HepG2 (cell line): Measurements from ENCODE around the gene DNAJA2. TPM values are rescaled to one million over a fixed set of nuclear protein-coding genes. Genes with fewer than 3 reads are reported as not detected.

Source experiments
- AGO1 ChIP-seq: fragments of 200-400 bp; formaldehyde crosslinking; IDR thresholded peaks from 2 replicates; pipeline ENCODE4 v1.6.1; 2017; ENCODE audit warnings: mild to moderate bottlenecking, low read depth, low read length, moderate library complexity; ENCODE audit not compliant: poor library complexity, severe bottlenecking
- AKAP8 ChIP-seq: sonication (generic); formaldehyde crosslinking; IDR thresholded peaks from 2 replicates; pipeline ENCODE4 v1.5.1; 2020; ENCODE audit warnings: mild to moderate bottlenecking, missing genetic modification reagents
- ARNT2 ChIP-seq: sonication (generic); formaldehyde crosslinking; IDR thresholded peaks from 2 replicates; pipeline ENCODE4 v1.8.0; 2022; ENCODE audit warnings: mild to moderate bottlenecking, low read depth, missing genetic modification reagents, moderate library complexity
- BCL3 ChIP-seq: sonication (generic); formaldehyde crosslinking; IDR thresholded peaks from 2 replicates; pipeline ENCODE4 v1.5.1; 2020; ENCODE audit warnings: mild to moderate bottlenecking, missing genetic modification reagents, moderate library complexity
- CENPX ChIP-seq: sonication (generic); formaldehyde crosslinking; IDR thresholded peaks from 2 replicates; pipeline ENCODE4 v1.9.0; 2021; ENCODE audit warnings: mild to moderate bottlenecking, missing genetic modification reagents, moderate library complexity
- DR1 ChIP-seq: sonication (generic); formaldehyde crosslinking; IDR thresholded peaks from 2 replicates; pipeline ENCODE4 v1.8.0; 2021; ENCODE audit warnings: mild to moderate bottlenecking, missing genetic modification reagents, inconsistent platforms
- ETV5 ChIP-seq: IDR thresholded peaks from 2 replicates; pipeline ENCODE4 v1.6.1; 2018; ENCODE audit warnings: missing biosample characterization, missing genetic modification reagents, inconsistent platforms, borderline replicate concordance
- FOSL2 ChIP-seq: sonication (generic); formaldehyde crosslinking; IDR thresholded peaks from 2 replicates; pipeline ENCODE4 v1.4.0; 2020; ENCODE audit warnings: missing genetic modification reagents
- HCFC1 ChIP-seq: fragments of 150-350 bp; IDR thresholded peaks from 2 replicates; pipeline ENCODE4 v1.6.1; 2014; ENCODE audit warnings: low read depth, low read length
- KMT2A ChIP-seq: sonication (generic); formaldehyde crosslinking; IDR thresholded peaks from 2 replicates; pipeline ENCODE4 v1.4.0; 2020; ENCODE audit warnings: missing genetic modification reagents
- MYC ChIP-seq: sonication (generic); formaldehyde crosslinking; IDR thresholded peaks from 2 replicates; pipeline ENCODE4 v1.9.0; 2021; ENCODE audit warnings: missing genetic modification reagents, borderline replicate concordance
- SAP130 ChIP-seq: IDR thresholded peaks from 2 replicates; pipeline ENCODE4 v1.6.1; 2016; ENCODE audit warnings: low read depth
- SP2 ChIP-seq: sonication (generic); formaldehyde crosslinking; IDR thresholded peaks from 2 replicates; pipeline ENCODE4 v1.5.1; 2020; ENCODE audit warnings: mild to moderate bottlenecking, missing genetic modification reagents
- TARDBP ChIP-seq: sonication (generic); formaldehyde crosslinking; IDR thresholded peaks from 2 replicates; pipeline ENCODE4 v1.8.0; 2022; ENCODE audit warnings: mild to moderate bottlenecking, missing genetic modification reagents
- THAP11 ChIP-seq: IDR thresholded peaks from 2 replicates; pipeline ENCODE4 v1.6.1; 2016; ENCODE audit warnings: missing biosample characterization, missing genetic modification reagents
- ZNF350 ChIP-seq: sonication (generic); formaldehyde crosslinking; IDR thresholded peaks from 2 replicates; pipeline ENCODE4 v1.4.0; 2020; ENCODE audit warnings: mild to moderate bottlenecking, low read depth, missing genetic modification reagents, borderline replicate concordance
- ZNF451 ChIP-seq: sonication (generic); formaldehyde crosslinking; IDR thresholded peaks from 2 replicates; pipeline ENCODE4 v1.5.0; 2020; ENCODE audit warnings: mild to moderate bottlenecking, missing genetic modification reagents
- ZNF503 ChIP-seq: sonication (generic); formaldehyde crosslinking; IDR thresholded peaks from 2 replicates; pipeline ENCODE4 v1.4.0; 2020; ENCODE audit warnings: missing genetic modification reagents
- ZNF850 ChIP-seq: sonication (generic); formaldehyde crosslinking; conservative IDR thresholded peaks from 2 replicates; pipeline ENCODE4 v1.9.0; 2021; ENCODE audit warnings: mild to moderate bottlenecking, missing genetic modification reagents
- polyA plus RNA-seq, 8 experiments: library from polyadenylated mRNA; depleted of rRNA in 3 of 8; stranded (reverse) in 7 of 8; unstranded in 1 of 8; fragments of >200 nt; fragmentation: Illumina TruSeq in 4 of 8; extraction: Trizol in 4 of 8; gene quantifications; 2 replicates each; pipeline versions ENCODE4 v1.2.1 to v1.2.3, GENCODE V29; 2011 to 2016; ENCODE audit warnings: low read depth in 4 of 8, missing spikeins in 1 of 8, mixed read lengths in 1 of 8; ENCODE audit not compliant: insufficient read depth in 1 of 8
- total RNA-seq, 5 experiments: library from RNA; depleted of rRNA; stranded (reverse); fragments of >200 nt; fragmentation: Illumina TruSeq; extraction: Trizol; gene quantifications; 2 replicates each; pipeline ENCODE4 v1.2.3, GENCODE V29; 2016; ENCODE audit warnings: low read depth in 1 of 5
- TF ChIP-seq, protein P1 (sequence below): sonication (generic); formaldehyde crosslinking; IDR thresholded peaks from 2 replicates; pipeline ENCODE4 v1.4.0; 2020; ENCODE audit warnings: missing genetic modification reagents, borderline replicate concordance
- TF ChIP-seq, protein P2 (sequence below): sonication (generic); formaldehyde crosslinking; IDR thresholded peaks from 2 replicates; pipeline ENCODE4 v1.8.1; 2023; ENCODE audit warnings: mild to moderate bottlenecking, missing genetic modification reagents, borderline replicate concordance

DNAJA2 gene
- total and polyA plus RNA-seq, 2 of the 13 experiments (the other 11 are each of a cell fraction or from before 2014, with no cell fraction given): 25.4 to 176 TPM

GRCh38 chr16:46991729-46992704, 18.5 kb upstream of the DNAJA2 start (continued):
- TF ChIP-seq THAP11 (CRISPR knock-in tag) (0 out of 2 replicates have a peak, but pooled peaks have one; percentile 29), ZNF503 (CRISPR knock-in tag) (no peak), ZNF350 (CRISPR knock-in tag) (no peak), ZNF850 (CRISPR knock-in tag) (peak; percentile 97), FOSL2 (no peak; the same call in 1 of the 2 replicates), MYC (no peak), HCFC1 (no peak), SP2 (CRISPR knock-in tag) (peak; percentile 72), CENPX (CRISPR knock-in tag) (no peak), SAP130 (CRISPR knock-in tag) (peak; percentile 59), BCL3 (peak; percentile 77; the same call in 1 of the 2 replicates), ETV5 (no peak), AGO1 (no peak), ZNF451 (CRISPR knock-in tag) (no peak), TARDBP (CRISPR knock-in tag) (no peak), AKAP8 (no peak), ARNT2 (CRISPR knock-in tag) (no peak), DR1 (CRISPR knock-in tag) (peak; percentile 92), KMT2A (CRISPR knock-in tag) (no peak)
- TF ChIP-seq, protein P1, sequence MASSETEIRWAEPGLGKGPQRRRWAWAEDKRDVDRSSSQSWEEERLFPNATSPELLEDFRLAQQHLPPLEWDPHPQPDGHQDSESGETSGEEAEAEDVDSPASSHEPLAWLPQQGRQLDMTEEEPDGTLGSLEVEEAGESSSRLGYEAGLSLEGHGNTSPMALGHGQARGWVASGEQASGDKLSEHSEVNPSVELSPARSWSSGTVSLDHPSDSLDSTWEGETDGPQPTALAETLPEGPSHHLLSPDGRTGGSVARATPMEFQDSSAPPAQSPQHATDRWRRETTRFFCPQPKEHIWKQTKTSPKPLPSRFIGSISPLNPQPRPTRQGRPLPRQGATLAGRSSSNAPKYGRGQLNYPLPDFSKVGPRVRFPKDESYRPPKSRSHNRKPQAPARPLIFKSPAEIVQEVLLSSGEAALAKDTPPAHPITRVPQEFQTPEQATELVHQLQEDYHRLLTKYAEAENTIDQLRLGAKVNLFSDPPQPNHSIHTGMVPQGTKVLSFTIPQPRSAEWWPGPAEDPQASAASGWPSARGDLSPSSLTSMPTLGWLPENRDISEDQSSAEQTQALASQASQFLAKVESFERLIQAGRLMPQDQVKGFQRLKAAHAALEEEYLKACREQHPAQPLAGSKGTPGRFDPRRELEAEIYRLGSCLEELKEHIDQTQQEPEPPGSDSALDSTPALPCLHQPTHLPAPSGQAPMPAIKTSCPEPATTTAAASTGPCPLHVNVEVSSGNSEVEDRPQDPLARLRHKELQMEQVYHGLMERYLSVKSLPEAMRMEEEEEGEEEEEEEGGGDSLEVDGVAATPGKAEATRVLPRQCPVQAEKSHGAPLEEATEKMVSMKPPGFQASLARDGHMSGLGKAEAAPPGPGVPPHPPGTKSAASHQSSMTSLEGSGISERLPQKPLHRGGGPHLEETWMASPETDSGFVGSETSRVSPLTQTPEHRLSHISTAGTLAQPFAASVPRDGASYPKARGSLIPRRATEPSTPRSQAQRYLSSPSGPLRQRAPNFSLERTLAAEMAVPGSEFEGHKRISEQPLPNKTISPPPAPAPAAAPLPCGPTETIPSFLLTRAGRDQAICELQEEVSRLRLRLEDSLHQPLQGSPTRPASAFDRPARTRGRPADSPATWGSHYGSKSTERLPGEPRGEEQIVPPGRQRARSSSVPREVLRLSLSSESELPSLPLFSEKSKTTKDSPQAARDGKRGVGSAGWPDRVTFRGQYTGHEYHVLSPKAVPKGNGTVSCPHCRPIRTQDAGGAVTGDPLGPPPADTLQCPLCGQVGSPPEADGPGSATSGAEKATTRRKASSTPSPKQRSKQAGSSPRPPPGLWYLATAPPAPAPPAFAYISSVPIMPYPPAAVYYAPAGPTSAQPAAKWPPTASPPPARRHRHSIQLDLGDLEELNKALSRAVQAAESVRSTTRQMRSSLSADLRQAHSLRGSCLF (CRISPR knock-in tag): no peak
- TF ChIP-seq, protein P2, sequence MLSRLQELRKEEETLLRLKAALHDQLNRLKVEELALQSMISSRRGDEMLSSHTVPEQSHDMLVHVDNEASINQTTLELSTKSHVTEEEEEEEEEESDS (CRISPR knock-in tag): no peak
